ENCODE measurements around the gene PPIP5K2. TPM values are rescaled to one million over a fixed set of nuclear protein-coding genes. Genes with fewer than 3 reads are reported as not detected.
"Not testable (repeated sequence)": the region's sequence is repeated elsewhere in the genome, so short reads cannot be mapped to it uniquely, and the experiment has no call there.

Gene PPIP5K2
- total RNA-seq, 1 donor from 2014 or later = 103 TPM

GRCh38 chr5:103188436-103188835 is 68.3 kb downstream of the PPIP5K2 start:
- intact Hi-C loops (cut with DNase I) = no loop called here
- no peak for ATAC-seq

GRCh38 chr5:103203226-103203625 is 83.1 kb downstream of the PPIP5K2 start:
- no peak for ATAC-seq
- DNase-seq (ENCODE audit: low spot score) = no peak
- intact Hi-C loops (cut with DNase I) = no loop called here

More at GRCh38 chr5:103188436-103188835, 68.3 kb downstream of the PPIP5K2 start:
- DNase-seq (ENCODE audit: low spot score) = no peak

GRCh38 chr5:103204990-103205389 is 84.9 kb downstream of the PPIP5K2 start:
- ATAC-seq; DNase-seq (ENCODE audit: low spot score); intact Hi-C loops (cut with DNase I): not testable (repeated sequence)

GRCh38 chr5:103205991-103206700 is 86.0 kb downstream of the PPIP5K2 start:
- no peak for DNase-seq (ENCODE audit: low spot score)
- no peak for ATAC-seq
- intact Hi-C loops (cut with DNase I) = no loop called here

- ATAC-seq (no peak), DNase-seq (ENCODE audit: low spot score) (no peak)
- intact Hi-C loops (cut with DNase I) = no loop called here
These were observed 86.9 kb downstream of the PPIP5K2 start for GRCh38 chr5:103207011-103207410.

- intact Hi-C loops (cut with DNase I) = no loop called here
- ATAC-seq (no peak), DNase-seq (ENCODE audit: low spot score) (no peak)
These were observed 87.6 kb downstream of the PPIP5K2 start for GRCh38 chr5:103207653-103208052.

- intact Hi-C loops (cut with DNase I) = no loop called here
- no peak for DNase-seq (ENCODE audit: low spot score)
- no peak for ATAC-seq
These were observed 88.4 kb downstream of the PPIP5K2 start for GRCh38 chr5:103208460-103208859.

GRCh38 chr5:103209065-103209464 is 89.0 kb downstream of the PPIP5K2 start:
- intact Hi-C loops (cut with DNase I) = no loop called here
- ATAC-seq = no peak

GRCh38 chr5:103210952-103211351 is 90.9 kb downstream of the PPIP5K2 start:
- ATAC-seq (no peak), DNase-seq (ENCODE audit: low spot score) (no peak)
- intact Hi-C loops (cut with DNase I) = no loop called here

More at GRCh38 chr5:103209065-103209464, 89.0 kb downstream of the PPIP5K2 start:
- no peak for DNase-seq (ENCODE audit: low spot score)

GRCh38 chr5:103211576-103212561 is 91.8 kb downstream of the PPIP5K2 start:
- intact Hi-C loops (cut with DNase I) = no loop called here
- DNase-seq (ENCODE audit: low spot score) (no peak), ATAC-seq (no peak)

GRCh38 chr5:103216137-103216536 is 96.0 kb downstream of the PPIP5K2 start:
- DNase-seq (ENCODE audit: low spot score) = no peak
- no peak for ATAC-seq
- intact Hi-C loops (cut with DNase I) = no loop called here

GRCh38 chr5:103216697-103217096 is 96.6 kb downstream of the PPIP5K2 start:
- DNase-seq (ENCODE audit: low spot score) (no peak), ATAC-seq (no peak)
- intact Hi-C loops (cut with DNase I) = no loop called here

- intact Hi-C loops (cut with DNase I) = no loop called here
- ATAC-seq (no peak), DNase-seq (ENCODE audit: low spot score) (no peak)
These were observed 97.0 kb downstream of the PPIP5K2 start for GRCh38 chr5:103217101-103217500.

- intact Hi-C loops (cut with DNase I) = no loop called here
- DNase-seq (ENCODE audit: low spot score) (no peak), ATAC-seq (no peak)
These were observed 98.1 kb downstream of the PPIP5K2 start for GRCh38 chr5:103218164-103218563.

- DNase-seq (ENCODE audit: low spot score); intact Hi-C loops (cut with DNase I); ATAC-seq: not testable (repeated sequence)
These were observed 99.0 kb downstream of the PPIP5K2 start for GRCh38 chr5:103219074-103219473.

GRCh38 chr5:103223031-103223955 is 103.2 kb downstream of the PPIP5K2 start:
- ATAC-seq (no peak), DNase-seq (ENCODE audit: low spot score) (no peak)
- intact Hi-C loops (cut with DNase I) = no loop called here

- intact Hi-C loops (cut with DNase I) = no loop called here
- no peak for DNase-seq (ENCODE audit: low spot score)
- peak; percentile 73 for ATAC-seq
These were observed 104.2 kb downstream of the PPIP5K2 start for GRCh38 chr5:103224118-103224893.

- intact Hi-C loops (cut with DNase I) = no loop called here
- ATAC-seq = no peak
- no peak for DNase-seq (ENCODE audit: low spot score)
These were observed 104.8 kb downstream of the PPIP5K2 start for GRCh38 chr5:103224894-103225246.
